ENCODE data around the gene HOXD11. TPM values are rescaled to one million over a fixed set of nuclear protein-coding genes. Genes with fewer than 3 reads are reported as not detected.

The HOXD11 gene
- total and polyA plus RNA-seq, 2 of the 13 experiments (the other 11 are each of a cell fraction or from before 2014, with no cell fraction given) = not detected

DNA sequence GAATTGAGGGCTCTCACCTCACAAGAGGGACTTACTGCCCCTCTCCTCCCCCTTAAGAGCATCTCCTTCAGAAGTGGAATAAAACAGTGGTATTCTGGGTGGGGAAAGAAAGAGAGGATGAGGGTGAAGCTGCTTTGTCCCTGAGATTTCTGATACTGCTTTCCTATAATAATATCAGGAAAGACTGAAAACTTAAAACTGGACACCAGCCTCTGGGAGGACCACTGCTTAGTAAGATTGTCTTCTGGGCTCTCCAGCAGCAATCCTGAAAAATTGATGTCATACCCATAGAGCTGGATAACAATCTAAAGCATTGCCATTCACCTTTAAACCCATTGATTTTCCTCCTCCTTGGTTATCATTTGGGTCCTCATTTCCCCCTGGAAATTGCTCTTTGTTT is 39.6 kb downstream of the HOXD11 start:
- DNase-seq (ENCODE audit: low spot score) (no peak), FAIRE-seq (no peak), ATAC-seq (no peak)
- no peak overlapping the region for H3K27ac ChIP-seq (ENCODE audit: extremely low read length, insufficient read depth, low read length)
- peaks cover 16 to 94% of the 10 kb centered on the region in 2 experiments for H3K27me3 ChIP-seq (ENCODE audit: control insufficient read depth in 1 of 2, insufficient read depth in 2 of 2, low read length in 2 of 2)
- H3K9me3 ChIP-seq (ENCODE audit: low read length) = no peaks in the 10 kb centered on the region
- H2AFZ ChIP-seq (ENCODE audit: low read length) = no peak overlapping the region
- in situ Hi-C loops (cut with HindIII; ENCODE audit: extremely low pct_ligation_motif_present, low pct_unique_long_range_greater_than_20kb) = no loop called here
- no peaks in the 10 kb centered on the region for H3K79me2 ChIP-seq (ENCODE audit: insufficient read depth, low read length)
- ChIA-PET CTCF (ENCODE audit: low intra/inter-chr PET ratio, low total read pairs) (no interaction called here), POLR2A (no interaction called here)
- H3K4me3 ChIP-seq (replicated peaks in 1 of 3; ENCODE audit: insufficient read depth in 1 of 3, low read depth in 2 of 3, low read length in 3 of 3) = no peak overlapping the region
- intact Hi-C loops (cut with micrococcal nuclease; ENCODE audit: unreplicated experiment) = no loop called here
- H3K4me2 ChIP-seq (ENCODE audit: low read depth, low read length) = no peak overlapping the region
- no peak for TF ChIP-seq ZEB1 (IDR thresholded peaks at IDR 0.05; ENCODE audit: insufficient replicate concordance, low read depth)
- TF ChIP-seq ZNF343 (CRISPR knock-in tag; IDR thresholded peaks at IDR 0.05) = no peak
- TF ChIP-seq, protein P1, sequence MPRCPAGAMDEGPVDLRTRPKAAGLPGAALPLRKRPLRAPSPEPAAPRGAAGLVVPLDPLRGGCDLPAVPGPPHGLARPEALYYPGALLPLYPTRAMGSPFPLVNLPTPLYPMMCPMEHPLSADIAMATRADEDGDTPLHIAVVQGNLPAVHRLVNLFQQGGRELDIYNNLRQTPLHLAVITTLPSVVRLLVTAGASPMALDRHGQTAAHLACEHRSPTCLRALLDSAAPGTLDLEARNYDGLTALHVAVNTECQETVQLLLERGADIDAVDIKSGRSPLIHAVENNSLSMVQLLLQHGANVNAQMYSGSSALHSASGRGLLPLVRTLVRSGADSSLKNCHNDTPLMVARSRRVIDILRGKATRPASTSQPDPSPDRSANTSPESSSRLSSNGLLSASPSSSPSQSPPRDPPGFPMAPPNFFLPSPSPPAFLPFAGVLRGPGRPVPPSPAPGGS (CRISPR knock-in tag; IDR thresholded peaks at IDR 0.05) = no peak
- TF ChIP-seq RBM39 (IDR thresholded peaks at IDR 0.05; ENCODE audit: low read depth, low read length, poor library complexity, severe bottlenecking) = no peak
- no peak for TF ChIP-seq SOX6 (IDR thresholded peaks at IDR 0.05)
- TF ChIP-seq SOX6 (CRISPR knock-in tag; IDR thresholded peaks at IDR 0.05) = no peak
- TF ChIP-seq ZNF264 (CRISPR knock-in tag; IDR thresholded peaks at IDR 0.05) = no peak
- peaks cover 21% of the 10 kb centered on the region for H3K4me1 ChIP-seq (ENCODE audit: insufficient read depth, low read length)
- no peaks in the 10 kb centered on the region for H3K36me3 ChIP-seq (replicated peaks in 1 of 2; ENCODE audit: control insufficient read depth in 1 of 2, insufficient read depth in 2 of 2, low read length in 2 of 2)
- no peak overlapping the region for H3K9ac ChIP-seq (ENCODE audit: insufficient read depth, low read depth, low read length)
- no TSS peak for BruUV-seq (replicated peaks)
- no peaks in the 10 kb centered on the region for H4K20me1 ChIP-seq (ENCODE audit: insufficient read depth, low read length)

DNA sequence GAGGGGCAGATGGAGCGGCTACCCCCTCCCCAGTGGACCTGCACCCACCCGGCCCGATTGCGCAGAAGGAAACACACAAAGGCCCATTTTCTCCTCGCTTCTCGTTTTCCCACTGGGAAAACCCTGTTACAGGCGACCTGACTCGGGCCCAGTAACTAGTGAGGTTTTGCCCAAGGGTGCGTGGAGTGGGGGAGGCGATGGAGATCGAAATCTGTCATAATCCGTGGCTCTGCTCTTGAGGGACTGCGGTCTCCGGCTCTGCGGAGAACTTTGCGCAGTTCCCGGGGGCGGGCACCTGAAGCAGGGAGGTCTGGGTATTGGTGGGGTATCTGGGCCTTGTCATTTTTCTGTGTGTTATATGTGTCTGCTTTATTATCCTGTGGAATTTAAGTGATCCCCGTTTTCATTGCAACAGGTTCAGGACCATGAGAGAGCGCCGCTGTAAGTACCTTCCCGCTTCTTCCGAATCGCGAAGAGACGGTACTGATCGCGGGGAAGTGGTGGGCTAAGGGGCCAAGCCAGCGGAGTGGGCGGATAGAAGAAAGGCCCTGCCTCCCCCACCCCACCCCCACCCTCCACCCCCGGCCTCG is 40.2 kb downstream of the HOXD11 start:
- intact Hi-C loops (cut with micrococcal nuclease; ENCODE audit: unreplicated experiment) = no loop called here
- WGBS (ENCODE audit: low lambda C conversion rate) = 63% methylated on average over 32 of the region's 32 CpGs
- TF ChIP-seq, protein P2, sequence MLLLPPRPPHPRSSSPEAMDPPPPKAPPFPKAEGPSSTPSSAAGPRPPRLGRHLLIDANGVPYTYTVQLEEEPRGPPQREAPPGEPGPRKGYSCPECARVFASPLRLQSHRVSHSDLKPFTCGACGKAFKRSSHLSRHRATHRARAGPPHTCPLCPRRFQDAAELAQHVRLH (CRISPR knock-in tag; IDR thresholded peaks at IDR 0.05; ENCODE audit: borderline replicate concordance, low read depth) = no peak
- TF ChIP-seq, protein P3, sequence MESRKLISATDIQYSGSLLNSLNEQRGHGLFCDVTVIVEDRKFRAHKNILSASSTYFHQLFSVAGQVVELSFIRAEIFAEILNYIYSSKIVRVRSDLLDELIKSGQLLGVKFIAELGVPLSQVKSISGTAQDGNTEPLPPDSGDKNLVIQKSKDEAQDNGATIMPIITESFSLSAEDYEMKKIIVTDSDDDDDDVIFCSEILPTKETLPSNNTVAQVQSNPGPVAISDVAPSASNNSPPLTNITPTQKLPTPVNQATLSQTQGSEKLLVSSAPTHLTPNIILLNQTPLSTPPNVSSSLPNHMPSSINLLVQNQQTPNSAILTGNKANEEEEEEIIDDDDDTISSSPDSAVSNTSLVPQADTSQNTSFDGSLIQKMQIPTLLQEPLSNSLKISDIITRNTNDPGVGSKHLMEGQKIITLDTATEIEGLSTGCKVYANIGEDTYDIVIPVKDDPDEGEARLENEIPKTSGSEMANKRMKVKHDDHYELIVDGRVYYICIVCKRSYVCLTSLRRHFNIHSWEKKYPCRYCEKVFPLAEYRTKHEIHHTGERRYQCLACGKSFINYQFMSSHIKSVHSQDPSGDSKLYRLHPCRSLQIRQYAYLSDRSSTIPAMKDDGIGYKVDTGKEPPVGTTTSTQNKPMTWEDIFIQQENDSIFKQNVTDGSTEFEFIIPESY (CRISPR knock-in tag; IDR thresholded peaks at IDR 0.05) = no peak
- TF ChIP-seq ZBTB7B (CRISPR knock-in tag; IDR thresholded peaks at IDR 0.05) (no peak), NFYC (CRISPR knock-in tag; IDR thresholded peaks at IDR 0.05) (no peak), SMC3 (IDR thresholded peaks at IDR 0.05; ENCODE audit: low read length) (no peak), TAF1 (CRISPR knock-in tag; IDR thresholded peaks at IDR 0.05) (no peak), ZNF607 (CRISPR knock-in tag; IDR thresholded peaks at IDR 0.05; ENCODE audit: borderline replicate concordance) (no peak), DR1 (CRISPR knock-in tag; IDR thresholded peaks at IDR 0.05) (no peak), RARG (CRISPR knock-in tag; IDR thresholded peaks at IDR 0.05; ENCODE audit: low read depth) (no peak)
- TF ChIP-seq, protein P4, sequence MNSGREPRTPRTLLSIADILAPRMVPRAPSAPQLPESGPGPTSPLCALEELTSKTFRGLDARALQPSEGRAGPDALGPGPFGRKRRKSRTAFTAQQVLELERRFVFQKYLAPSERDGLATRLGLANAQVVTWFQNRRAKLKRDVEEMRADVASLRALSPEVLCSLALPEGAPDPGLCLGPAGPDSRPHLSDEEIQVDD (CRISPR knock-in tag; IDR thresholded peaks at IDR 0.05; ENCODE audit: borderline replicate concordance) = no peak

More for the DNA sequence above, 40.2 kb downstream of the HOXD11 start:
- no peak overlapping the region for H3K4me3 ChIP-seq (replicated peaks in 1 of 3; ENCODE audit: insufficient read depth in 1 of 3, low read depth in 2 of 3, low read length in 3 of 3)
- H3K9me3 ChIP-seq (ENCODE audit: low read length) = no peaks in the 10 kb centered on the region
- H3K27me3 ChIP-seq (ENCODE audit: control insufficient read depth in 1 of 2, insufficient read depth in 2 of 2, low read length in 2 of 2) = peaks cover 19 to 93% of the 10 kb centered on the region in 2 experiments
- H3K4me2 ChIP-seq (ENCODE audit: low read depth, low read length) = no peak overlapping the region
- H3K79me2 ChIP-seq (ENCODE audit: insufficient read depth, low read length) = no peaks in the 10 kb centered on the region
- no peaks in the 10 kb centered on the region for H3K36me3 ChIP-seq (replicated peaks in 1 of 2; ENCODE audit: control insufficient read depth in 1 of 2, insufficient read depth in 2 of 2, low read length in 2 of 2)
- in situ Hi-C loops (cut with HindIII; ENCODE audit: extremely low pct_ligation_motif_present, low pct_unique_long_range_greater_than_20kb) = no loop called here
- H4K20me1 ChIP-seq (ENCODE audit: insufficient read depth, low read length) = no peaks in the 10 kb centered on the region
- ChIA-PET POLR2A (no interaction called here), CTCF (ENCODE audit: low intra/inter-chr PET ratio, low total read pairs) (no interaction called here)
- BruUV-seq (replicated peaks) = no TSS peak
- ATAC-seq (no peak), DNase-seq (ENCODE audit: low spot score) (no peak), FAIRE-seq (no peak)
- no peak overlapping the region for H3K9ac ChIP-seq (ENCODE audit: insufficient read depth, low read depth, low read length)
- H3K27ac ChIP-seq (ENCODE audit: extremely low read length, insufficient read depth, low read length) = no peak overlapping the region
- peaks cover 21% of the 10 kb centered on the region for H3K4me1 ChIP-seq (ENCODE audit: insufficient read depth, low read length)
- H2AFZ ChIP-seq (ENCODE audit: low read length) = no peak overlapping the region
